H4 (cell line): ENCODE data around the gene GPR157. TPM values are rescaled to one million over a fixed set of nuclear protein-coding genes. Genes with fewer than 3 reads are reported as not detected.
A peak's percentile ranks its signal among the peaks of the same experiment; 100 is the strongest.
"Not testable (repeated sequence)": the region's sequence is repeated elsewhere in the genome, so short reads cannot be mapped to it uniquely, and the experiment has no call there.

ENCODE experiments used
- DNase-seq: peaks from one replicate; pipeline ENCODE4 v3.0.0-alpha.2; 2015; ENCODE audit warnings: low spot score
- total RNA-seq: library from RNA; depleted of rRNA; stranded (reverse); fragments of >200 nt; shearing (Covaris generic); gene quantifications from 2 replicates; pipeline ENCODE4 v1.2.3, GENCODE V29; 2014

Gene GPR157
- total RNA-seq, 1 experiment from 2014 or later = 1.9 TPM

DNA sequence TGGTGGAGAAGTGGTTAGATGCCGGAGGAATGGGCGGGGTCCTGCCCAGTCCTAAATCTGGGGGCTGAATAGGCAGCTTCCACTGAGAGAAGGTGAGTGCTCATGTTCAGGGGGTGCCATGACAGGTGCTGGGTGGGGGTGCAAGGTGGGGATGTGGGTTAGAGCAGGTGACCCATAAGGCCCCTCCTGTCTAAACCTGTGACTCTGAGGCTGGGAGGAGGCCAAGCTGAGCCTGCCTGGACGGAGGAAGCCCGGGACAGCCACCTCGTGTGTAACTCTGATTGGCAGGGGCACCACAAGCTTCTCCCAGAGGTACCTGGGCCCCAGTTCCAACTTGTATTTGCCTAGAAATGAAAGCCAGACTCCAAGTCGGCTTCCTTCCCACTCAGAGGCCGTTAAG, 10.7 kb downstream of the GPR157 start:
- no peak for DNase-seq

DNA sequence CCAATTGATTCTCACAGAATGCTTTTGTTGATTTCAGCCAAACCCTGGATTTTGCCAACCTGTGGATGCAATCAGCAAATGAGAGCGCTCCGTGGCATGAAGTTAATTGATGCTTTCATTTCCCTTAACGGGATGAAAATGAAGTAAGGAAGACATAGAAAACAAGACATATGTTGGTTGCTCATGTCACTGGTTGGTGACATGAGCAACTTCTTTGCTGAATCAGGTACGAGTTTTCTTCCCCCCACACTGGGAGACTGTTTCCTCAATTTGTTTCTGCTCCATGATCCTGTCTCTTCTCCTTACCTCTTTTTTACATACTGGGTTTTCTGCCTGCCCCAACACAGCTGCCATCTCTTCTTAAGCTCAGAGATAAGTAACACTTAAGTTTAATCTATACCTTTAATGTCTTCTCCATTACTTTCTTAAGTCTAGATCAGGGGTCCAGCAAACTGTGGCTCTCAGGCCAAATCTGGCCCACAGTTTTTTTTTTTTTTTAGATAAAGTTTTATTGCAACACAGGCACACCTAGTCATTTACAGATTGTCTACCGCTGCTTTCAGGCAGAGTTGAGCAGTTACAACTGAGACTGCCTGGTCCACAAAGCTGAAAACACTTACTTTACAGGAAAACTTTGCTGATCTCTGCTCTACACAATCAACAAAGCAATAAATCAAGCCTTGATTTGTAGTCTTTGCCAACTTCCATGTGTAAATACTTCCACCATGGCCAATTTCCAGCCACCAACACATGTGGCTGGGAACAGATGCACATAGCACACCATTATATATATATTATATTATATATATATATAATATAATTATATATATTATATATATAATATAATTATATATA, 13.3 kb downstream of the GPR157 start:
- DNase-seq = no peak

GRCh38 chr1:9112961-9113880, 15.7 kb downstream of the GPR157 start:
- DNase-seq = no peak

GRCh38 chr1:9111957-9112356, 16.9 kb downstream of the GPR157 start:
- no peak for DNase-seq

DNA sequence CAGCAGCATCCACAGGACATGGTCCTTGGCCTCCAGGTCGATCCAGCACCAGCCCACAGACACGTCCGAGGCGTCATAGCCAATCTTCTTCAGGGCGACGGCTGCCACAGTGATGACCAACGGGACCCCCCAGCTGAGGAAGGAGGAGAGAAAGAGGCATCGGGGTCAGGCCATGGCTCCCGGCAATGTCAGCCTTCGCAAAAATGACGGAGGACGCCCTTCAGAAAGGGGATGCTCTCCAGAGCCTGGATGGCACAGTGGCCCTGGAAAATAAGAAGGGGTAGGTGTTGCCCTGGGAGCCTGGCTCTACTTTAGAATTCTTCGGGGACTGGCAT, 17.6 kb downstream of the GPR157 start:
- DNase-seq = no peak

GRCh38 chr1:9110669-9111356, 18.1 kb downstream of the GPR157 start:
- peak; percentile 86 for DNase-seq

DNA sequence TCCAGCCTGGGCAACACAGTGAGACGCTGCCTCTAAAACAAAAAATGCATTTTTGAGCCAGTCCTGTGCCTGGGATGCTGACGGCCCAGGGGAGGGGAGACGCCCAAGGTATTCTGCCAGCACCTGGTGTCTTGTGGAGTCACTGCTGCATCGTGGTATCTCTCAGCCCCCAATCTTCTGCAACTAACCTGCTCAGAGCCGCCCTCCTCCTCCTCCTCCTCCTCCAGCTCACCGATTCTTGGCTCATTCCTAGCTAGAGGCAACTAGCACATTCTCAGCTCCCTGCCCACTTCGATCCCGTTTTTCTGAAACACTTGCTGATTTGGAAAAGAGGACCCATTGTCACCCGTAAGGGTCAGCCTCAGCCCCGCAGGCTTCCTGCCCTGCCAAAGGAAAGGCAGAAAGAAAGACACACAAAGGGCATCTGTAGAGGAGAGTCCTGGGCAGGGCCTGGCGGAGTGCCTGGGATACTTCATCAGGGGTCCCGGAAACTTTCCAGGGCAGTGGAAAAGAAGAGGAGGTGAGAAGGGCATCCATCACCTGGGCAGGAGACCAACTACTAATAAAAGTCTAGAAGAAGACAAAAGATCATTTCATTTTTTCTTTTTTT, 20.7 kb downstream of the GPR157 start:
- DNase-seq = no peak

- DNase-seq = no peak
These were observed 21.8 kb downstream of the GPR157 start for GRCh38 chr1:9107136-9107535.

- DNase-seq = no peak
These were observed 22.6 kb downstream of the GPR157 start for GRCh38 chr1:9106286-9106685.

- no peak for DNase-seq
These were observed 23.5 kb downstream of the GPR157 start for GRCh38 chr1:9105336-9105867.

DNA sequence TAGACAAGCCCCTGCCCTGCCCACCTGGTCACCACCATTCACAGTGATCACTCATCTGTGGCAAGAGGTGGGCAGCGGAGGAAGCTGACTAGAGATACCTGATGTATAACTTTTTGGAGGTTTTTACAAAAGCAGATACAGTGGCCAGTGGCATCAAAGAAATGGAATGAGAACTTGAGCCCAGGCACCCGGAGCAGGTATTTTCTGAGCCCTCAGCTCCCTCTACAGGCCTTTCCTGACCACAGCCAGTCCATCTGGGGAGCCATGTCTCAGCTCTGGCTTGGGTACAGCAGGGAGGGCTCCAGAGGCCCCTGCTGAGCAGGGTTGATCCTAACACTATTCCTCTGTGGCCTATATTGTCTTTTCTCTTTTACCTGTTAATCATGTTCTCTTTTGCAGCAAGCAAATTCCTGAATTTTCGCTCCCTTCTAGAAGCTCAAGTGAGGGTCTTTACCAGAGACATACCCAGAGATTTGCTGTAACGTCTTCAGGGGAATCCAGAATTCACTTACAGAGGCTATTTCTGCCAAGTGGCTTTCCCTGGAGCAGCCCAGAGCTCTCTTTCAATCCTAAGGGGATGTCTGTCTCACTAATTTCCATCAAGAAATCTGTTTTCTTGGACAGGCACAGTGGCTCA, 27.3 kb downstream of the GPR157 start:
- DNase-seq = peak; percentile 32

GRCh38 chr1:9100471-9101043, 28.3 kb downstream of the GPR157 start:
- DNase-seq = no peak

- no peak for DNase-seq
These were observed 29.3 kb downstream of the GPR157 start for GRCh38 chr1:9099555-9099954.

GRCh38 chr1:9097947-9098705, 30.8 kb downstream of the GPR157 start:
- DNase-seq = no peak

GRCh38 chr1:9095818-9096217, 33.1 kb downstream of the GPR157 start:
- no peak for DNase-seq

DNA sequence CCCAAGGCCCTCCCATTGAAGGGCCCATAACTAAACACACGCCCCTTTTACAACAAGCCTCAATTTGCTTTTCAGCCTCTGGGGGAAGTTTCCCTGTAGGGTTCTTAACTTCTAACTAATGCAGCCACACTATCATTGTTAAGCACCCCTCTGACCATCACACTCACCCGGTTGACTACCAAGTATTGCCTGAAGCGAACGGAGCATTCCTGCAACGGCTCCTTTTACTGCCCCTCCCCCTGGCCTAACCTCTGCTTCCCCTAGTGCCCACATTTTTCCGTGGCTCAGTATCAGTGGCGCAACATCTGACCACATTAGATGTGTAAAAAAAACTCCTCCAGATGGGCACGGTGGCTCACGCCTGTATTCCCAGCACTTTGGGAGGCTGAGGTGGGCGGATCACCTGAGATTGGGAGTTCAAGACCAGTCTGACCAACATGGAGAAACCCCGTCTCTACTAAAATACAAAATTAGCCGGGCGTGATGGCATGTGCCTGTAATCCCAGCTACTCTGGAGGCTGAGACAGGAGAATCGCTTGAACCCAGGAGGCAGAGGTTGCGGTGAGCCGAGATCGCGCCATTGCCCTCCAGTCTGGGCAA, 34.8 kb downstream of the GPR157 start:
- not testable (repeated sequence) for DNase-seq

DNA sequence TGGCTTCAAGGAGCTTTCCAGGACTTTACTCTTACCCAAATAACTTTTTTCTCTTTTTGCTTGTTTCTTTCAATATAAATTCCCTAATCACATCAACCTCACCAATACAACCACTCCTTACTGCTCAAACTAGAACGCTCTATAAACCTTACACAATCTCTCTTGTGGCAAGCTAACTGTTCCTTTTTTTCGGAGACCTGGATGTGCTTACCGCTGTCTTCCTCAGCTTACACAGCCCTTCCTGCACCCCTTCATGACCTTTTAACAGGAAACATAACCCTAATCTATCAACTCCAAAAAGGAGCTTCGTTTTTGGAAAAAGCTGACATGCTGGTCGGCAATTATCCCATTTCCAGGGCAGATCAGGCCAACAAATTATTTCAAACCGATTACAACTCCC, 35.3 kb downstream of the GPR157 start:
- DNase-seq = no peak

DNA sequence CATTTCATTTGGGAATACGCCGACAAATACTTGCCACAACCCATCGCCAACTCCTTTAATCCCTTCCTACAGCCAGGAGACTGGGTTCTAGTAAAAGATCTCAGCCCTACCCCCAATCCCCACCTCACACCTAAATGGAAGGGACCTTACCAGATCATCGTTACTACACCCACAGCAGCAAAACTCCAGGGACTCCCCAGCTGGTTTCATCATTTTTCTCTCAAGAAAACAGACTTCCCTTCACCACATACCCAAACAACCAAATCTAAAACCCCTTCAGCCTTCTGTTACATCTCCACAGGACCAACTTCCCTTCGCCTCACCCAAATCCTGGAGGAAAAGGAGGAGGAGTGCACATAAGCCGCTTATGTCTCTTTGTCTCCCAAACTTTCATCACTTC, 35.8 kb downstream of the GPR157 start:
- DNase-seq = no peak

DNA sequence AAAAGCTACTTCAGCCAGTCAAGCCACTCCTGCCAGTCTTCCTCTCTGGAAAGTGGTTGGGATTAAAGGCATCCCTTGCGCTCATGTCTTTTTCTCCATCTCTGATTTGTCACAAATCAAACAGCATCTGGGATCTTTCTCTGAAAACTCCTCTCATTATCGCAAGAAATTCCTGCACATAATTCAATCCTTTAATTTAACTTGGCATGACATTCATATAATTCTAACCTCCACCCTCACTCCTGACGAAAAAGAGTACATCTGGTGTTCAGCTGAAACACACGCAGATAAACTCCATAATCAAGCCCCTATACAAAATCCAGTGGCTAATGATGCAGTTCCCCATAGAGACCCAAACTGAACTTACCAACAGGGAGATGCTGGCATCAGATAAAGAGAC, 40.1 kb downstream of the GPR157 start:
- no peak for DNase-seq
